Measurements from ENCODE around the gene RAB39B. TPM values are rescaled to one million over a fixed set of nuclear protein-coding genes. Genes with fewer than 3 reads are reported as not detected.
"Not testable (repeated sequence)": the region's sequence is repeated elsewhere in the genome, so short reads cannot be mapped to it uniquely, and the experiment has no call there.

RAB39B gene
- total RNA-seq, 1 donor from 2014 or later, result 3.1 TPM

- no peak for DNase-seq (ENCODE audit: low spot score)
- Mint-ChIP-seq H3K4me3 (ENCODE audit: unreplicated experiment) (no peak overlapping the region), H3K36me3 (ENCODE audit: low read depth) (peaks cover 12% of the 10 kb centered on the region), H3K27me3 (ENCODE audit: low read depth) (no peaks in the 10 kb centered on the region), H3K27ac (ENCODE audit: unreplicated experiment) (no peak overlapping the region), H3K9me3 (ENCODE audit: low read depth) (peaks cover 11% of the 10 kb centered on the region), H3K4me1 (ENCODE audit: low read depth) (peaks cover 9% of the 10 kb centered on the region)
- TF ChIP-seq CTCF (IDR thresholded peaks at IDR 0.05), result no peak
Observed at GRCh38 chrX:155225774-155226173, 38.5 kb downstream of the RAB39B start.

- H3K27ac Mint-ChIP-seq (ENCODE audit: unreplicated experiment); H3K9me3 Mint-ChIP-seq (ENCODE audit: low read depth); H3K36me3 Mint-ChIP-seq (ENCODE audit: low read depth): not testable (repeated sequence)
Observed at GRCh38 chrX:155223746-155224145, 40.5 kb downstream of the RAB39B start.

GRCh38 chrX:155221351-155221750 lies 42.9 kb downstream of the RAB39B start:
- no peak overlapping the region for H3K27ac Mint-ChIP-seq (ENCODE audit: unreplicated experiment)
- H3K9me3 Mint-ChIP-seq (ENCODE audit: low read depth), result peaks cover 4% of the 10 kb centered on the region
- no peak for TF ChIP-seq CTCF (IDR thresholded peaks at IDR 0.05)
- H3K4me1 Mint-ChIP-seq (ENCODE audit: low read depth), result peaks cover 23% of the 10 kb centered on the region
- H3K36me3 Mint-ChIP-seq (ENCODE audit: low read depth), result peaks cover 5% of the 10 kb centered on the region
- no peaks in the 10 kb centered on the region for H3K27me3 Mint-ChIP-seq (ENCODE audit: low read depth)
- no peak for DNase-seq (ENCODE audit: low spot score)
- no peak overlapping the region for H3K4me3 Mint-ChIP-seq (ENCODE audit: unreplicated experiment)

More at GRCh38 chrX:155223746-155224145, 40.5 kb downstream of the RAB39B start:
- DNase-seq (ENCODE audit: low spot score); H3K27me3 Mint-ChIP-seq (ENCODE audit: low read depth); H3K4me3 Mint-ChIP-seq (ENCODE audit: unreplicated experiment): not testable (repeated sequence)
- H3K4me1 Mint-ChIP-seq (ENCODE audit: low read depth), result peaks cover 13% of the 10 kb centered on the region

GRCh38 chrX:155218777-155219176 lies 45.5 kb downstream of the RAB39B start:
- DNase-seq (ENCODE audit: low spot score), result no peak
- Mint-ChIP-seq H3K9me3 (ENCODE audit: low read depth) (peaks cover 6% of the 10 kb centered on the region), H3K36me3 (ENCODE audit: low read depth) (peaks cover 5% of the 10 kb centered on the region), H3K27ac (ENCODE audit: unreplicated experiment) (no peak overlapping the region), H3K4me1 (ENCODE audit: low read depth) (peaks cover 23% of the 10 kb centered on the region), H3K27me3 (ENCODE audit: low read depth) (no peaks in the 10 kb centered on the region), H3K4me3 (ENCODE audit: unreplicated experiment) (no peak overlapping the region)
- TF ChIP-seq CTCF (IDR thresholded peaks at IDR 0.05), result no peak

GRCh38 chrX:155216940-155217440 lies 47.3 kb downstream of the RAB39B start:
- Mint-ChIP-seq H3K27ac (ENCODE audit: unreplicated experiment) (peak overlapping the region; percentile 95), H3K36me3 (ENCODE audit: low read depth) (no peaks in the 10 kb centered on the region), H3K4me1 (ENCODE audit: low read depth) (peaks cover 23% of the 10 kb centered on the region), H3K27me3 (ENCODE audit: low read depth) (no peaks in the 10 kb centered on the region), H3K4me3 (ENCODE audit: unreplicated experiment) (peak overlapping the region; percentile 78), H3K9me3 (ENCODE audit: low read depth) (peaks cover 9% of the 10 kb centered on the region)
- peak; percentile 2 for TF ChIP-seq CTCF (IDR thresholded peaks at IDR 0.05)
- no peak for DNase-seq (ENCODE audit: low spot score)

Measured in chondrocyte (in vitro differentiated cells).